GM23338 (cell line): Measurements from ENCODE around the gene TIMP4.

Experiments used
- CREB1 ChIP-seq: fragments of 250-450 bp; sonication (Bioruptor Pico); IDR thresholded peaks from 2 replicates; pipeline ENCODE4 v1.5.0; 2020; ENCODE audit warnings: low read depth, mild to moderate bottlenecking, moderate library complexity
- EZH2 ChIP-seq: fragments of 200-600 bp; sonication (generic); IDR thresholded peaks from one replicate; pipeline ENCODE4 v1.8.0; 2017; ENCODE audit warnings: antibody characterized with exemption, mild to moderate bottlenecking, low read depth; ENCODE audit not compliant: unreplicated experiment
- EZH2phosphoT487 ChIP-seq: fragments of 200-600 bp; sonication (generic); IDR thresholded peaks from one replicate; pipeline ENCODE4 v1.8.1; 2018; ENCODE audit warnings: antibody characterized with exemption; ENCODE audit not compliant: unreplicated experiment
- JUNB ChIP-seq: IDR thresholded peaks from one replicate; pipeline ENCODE4 v1.6.1; 2016; ENCODE audit warnings: antibody characterized with exemption; ENCODE audit not compliant: unreplicated experiment
- POLR2AphosphoS5 ChIP-seq: IDR thresholded peaks from 2 replicates; pipeline ENCODE4 v1.6.1; 2016; ENCODE audit warnings: antibody characterized with exemption, low read depth
- ZNF114 ChIP-seq: fragments of 250-450 bp; sonication (Bioruptor Pico); IDR thresholded peaks from 2 replicates; pipeline ENCODE4 v1.5.0; 2020; ENCODE audit warnings: mild to moderate bottlenecking, moderate library complexity
- ZNF331 ChIP-seq: fragments of 250-450 bp; sonication (Bioruptor Pico); IDR thresholded peaks from 2 replicates; pipeline ENCODE4 v1.5.0; 2020; ENCODE audit warnings: low read depth, mild to moderate bottlenecking, moderate library complexity
- TF ChIP-seq, protein P1 (sequence below), 2 experiments: fragments of 200-600 bp in 1 of 2; sonication (generic) in 1 of 2; conservative IDR thresholded peaks; 2 replicates each; pipeline versions ENCODE4 v1.5.1 to v1.6.1; 2016 to 2017; ENCODE audit warnings: antibody characterized with exemption in 2 of 2, low read depth in 2 of 2, mild to moderate bottlenecking in 2 of 2, moderate library complexity in 1 of 2
- TF ChIP-seq, protein P2 (sequence below): IDR thresholded peaks from one replicate; pipeline ENCODE4 v1.6.1; 2018; ENCODE audit warnings: antibody characterized with exemption; ENCODE audit not compliant: unreplicated experiment
- TF ChIP-seq, protein P3 (sequence below): fragments of 250-450 bp; sonication (Bioruptor Pico); IDR thresholded peaks from 2 replicates; pipeline ENCODE4 v1.5.0; 2020; ENCODE audit warnings: mild to moderate bottlenecking, moderate library complexity

DNA sequence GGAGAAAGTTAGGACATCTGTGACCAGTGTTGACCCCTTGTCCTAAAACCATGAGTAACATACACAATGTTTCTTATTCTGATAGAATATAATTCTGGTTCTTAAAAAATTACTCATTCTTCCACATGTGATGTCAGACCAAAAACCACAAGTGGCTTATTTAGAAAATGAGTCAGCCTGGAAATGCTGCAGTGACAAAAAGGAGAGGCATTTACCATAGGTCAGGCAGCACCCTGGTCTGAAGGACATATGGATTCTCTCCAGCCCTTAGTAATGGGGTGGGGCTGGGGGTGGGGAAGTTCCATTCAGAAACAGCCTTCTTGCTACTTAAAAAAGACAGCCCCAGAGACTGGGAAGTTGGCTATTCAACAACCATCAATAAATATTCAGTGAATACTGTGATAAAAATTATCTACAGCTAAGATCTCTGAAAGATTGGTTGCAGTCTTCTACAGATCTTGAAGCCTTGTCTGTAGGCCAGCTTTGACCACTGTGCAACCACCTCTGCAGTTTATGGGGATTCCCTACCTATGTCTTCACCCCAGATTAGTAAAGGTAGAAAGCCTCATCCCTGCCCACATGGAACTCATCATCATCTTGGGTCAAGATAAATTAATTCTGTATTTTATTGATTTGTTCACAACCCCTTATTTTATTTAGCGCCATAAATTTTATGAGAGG is 34.9 kb upstream of the TIMP4 start:
- TF ChIP-seq, protein P1, sequence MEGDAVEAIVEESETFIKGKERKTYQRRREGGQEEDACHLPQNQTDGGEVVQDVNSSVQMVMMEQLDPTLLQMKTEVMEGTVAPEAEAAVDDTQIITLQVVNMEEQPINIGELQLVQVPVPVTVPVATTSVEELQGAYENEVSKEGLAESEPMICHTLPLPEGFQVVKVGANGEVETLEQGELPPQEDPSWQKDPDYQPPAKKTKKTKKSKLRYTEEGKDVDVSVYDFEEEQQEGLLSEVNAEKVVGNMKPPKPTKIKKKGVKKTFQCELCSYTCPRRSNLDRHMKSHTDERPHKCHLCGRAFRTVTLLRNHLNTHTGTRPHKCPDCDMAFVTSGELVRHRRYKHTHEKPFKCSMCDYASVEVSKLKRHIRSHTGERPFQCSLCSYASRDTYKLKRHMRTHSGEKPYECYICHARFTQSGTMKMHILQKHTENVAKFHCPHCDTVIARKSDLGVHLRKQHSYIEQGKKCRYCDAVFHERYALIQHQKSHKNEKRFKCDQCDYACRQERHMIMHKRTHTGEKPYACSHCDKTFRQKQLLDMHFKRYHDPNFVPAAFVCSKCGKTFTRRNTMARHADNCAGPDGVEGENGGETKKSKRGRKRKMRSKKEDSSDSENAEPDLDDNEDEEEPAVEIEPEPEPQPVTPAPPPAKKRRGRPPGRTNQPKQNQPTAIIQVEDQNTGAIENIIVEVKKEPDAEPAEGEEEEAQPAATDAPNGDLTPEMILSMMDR (conservative IDR thresholded peaks at IDR 0.05; ENCODE audit: low read depth in 2 of 2), result no peak
- TF ChIP-seq, protein P2, sequence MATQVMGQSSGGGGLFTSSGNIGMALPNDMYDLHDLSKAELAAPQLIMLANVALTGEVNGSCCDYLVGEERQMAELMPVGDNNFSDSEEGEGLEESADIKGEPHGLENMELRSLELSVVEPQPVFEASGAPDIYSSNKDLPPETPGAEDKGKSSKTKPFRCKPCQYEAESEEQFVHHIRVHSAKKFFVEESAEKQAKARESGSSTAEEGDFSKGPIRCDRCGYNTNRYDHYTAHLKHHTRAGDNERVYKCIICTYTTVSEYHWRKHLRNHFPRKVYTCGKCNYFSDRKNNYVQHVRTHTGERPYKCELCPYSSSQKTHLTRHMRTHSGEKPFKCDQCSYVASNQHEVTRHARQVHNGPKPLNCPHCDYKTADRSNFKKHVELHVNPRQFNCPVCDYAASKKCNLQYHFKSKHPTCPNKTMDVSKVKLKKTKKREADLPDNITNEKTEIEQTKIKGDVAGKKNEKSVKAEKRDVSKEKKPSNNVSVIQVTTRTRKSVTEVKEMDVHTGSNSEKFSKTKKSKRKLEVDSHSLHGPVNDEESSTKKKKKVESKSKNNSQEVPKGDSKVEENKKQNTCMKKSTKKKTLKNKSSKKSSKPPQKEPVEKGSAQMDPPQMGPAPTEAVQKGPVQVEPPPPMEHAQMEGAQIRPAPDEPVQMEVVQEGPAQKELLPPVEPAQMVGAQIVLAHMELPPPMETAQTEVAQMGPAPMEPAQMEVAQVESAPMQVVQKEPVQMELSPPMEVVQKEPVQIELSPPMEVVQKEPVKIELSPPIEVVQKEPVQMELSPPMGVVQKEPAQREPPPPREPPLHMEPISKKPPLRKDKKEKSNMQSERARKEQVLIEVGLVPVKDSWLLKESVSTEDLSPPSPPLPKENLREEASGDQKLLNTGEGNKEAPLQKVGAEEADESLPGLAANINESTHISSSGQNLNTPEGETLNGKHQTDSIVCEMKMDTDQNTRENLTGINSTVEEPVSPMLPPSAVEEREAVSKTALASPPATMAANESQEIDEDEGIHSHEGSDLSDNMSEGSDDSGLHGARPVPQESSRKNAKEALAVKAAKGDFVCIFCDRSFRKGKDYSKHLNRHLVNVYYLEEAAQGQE, result no peak
- TF ChIP-seq EZH2 (no peak), EZH2phosphoT487 (no peak), POLR2AphosphoS5 (no peak), ZNF331 (CRISPR knock-in tag) (no peak), JUNB (no peak), CREB1 (no peak), ZNF114 (no peak)
- TF ChIP-seq, protein P3, sequence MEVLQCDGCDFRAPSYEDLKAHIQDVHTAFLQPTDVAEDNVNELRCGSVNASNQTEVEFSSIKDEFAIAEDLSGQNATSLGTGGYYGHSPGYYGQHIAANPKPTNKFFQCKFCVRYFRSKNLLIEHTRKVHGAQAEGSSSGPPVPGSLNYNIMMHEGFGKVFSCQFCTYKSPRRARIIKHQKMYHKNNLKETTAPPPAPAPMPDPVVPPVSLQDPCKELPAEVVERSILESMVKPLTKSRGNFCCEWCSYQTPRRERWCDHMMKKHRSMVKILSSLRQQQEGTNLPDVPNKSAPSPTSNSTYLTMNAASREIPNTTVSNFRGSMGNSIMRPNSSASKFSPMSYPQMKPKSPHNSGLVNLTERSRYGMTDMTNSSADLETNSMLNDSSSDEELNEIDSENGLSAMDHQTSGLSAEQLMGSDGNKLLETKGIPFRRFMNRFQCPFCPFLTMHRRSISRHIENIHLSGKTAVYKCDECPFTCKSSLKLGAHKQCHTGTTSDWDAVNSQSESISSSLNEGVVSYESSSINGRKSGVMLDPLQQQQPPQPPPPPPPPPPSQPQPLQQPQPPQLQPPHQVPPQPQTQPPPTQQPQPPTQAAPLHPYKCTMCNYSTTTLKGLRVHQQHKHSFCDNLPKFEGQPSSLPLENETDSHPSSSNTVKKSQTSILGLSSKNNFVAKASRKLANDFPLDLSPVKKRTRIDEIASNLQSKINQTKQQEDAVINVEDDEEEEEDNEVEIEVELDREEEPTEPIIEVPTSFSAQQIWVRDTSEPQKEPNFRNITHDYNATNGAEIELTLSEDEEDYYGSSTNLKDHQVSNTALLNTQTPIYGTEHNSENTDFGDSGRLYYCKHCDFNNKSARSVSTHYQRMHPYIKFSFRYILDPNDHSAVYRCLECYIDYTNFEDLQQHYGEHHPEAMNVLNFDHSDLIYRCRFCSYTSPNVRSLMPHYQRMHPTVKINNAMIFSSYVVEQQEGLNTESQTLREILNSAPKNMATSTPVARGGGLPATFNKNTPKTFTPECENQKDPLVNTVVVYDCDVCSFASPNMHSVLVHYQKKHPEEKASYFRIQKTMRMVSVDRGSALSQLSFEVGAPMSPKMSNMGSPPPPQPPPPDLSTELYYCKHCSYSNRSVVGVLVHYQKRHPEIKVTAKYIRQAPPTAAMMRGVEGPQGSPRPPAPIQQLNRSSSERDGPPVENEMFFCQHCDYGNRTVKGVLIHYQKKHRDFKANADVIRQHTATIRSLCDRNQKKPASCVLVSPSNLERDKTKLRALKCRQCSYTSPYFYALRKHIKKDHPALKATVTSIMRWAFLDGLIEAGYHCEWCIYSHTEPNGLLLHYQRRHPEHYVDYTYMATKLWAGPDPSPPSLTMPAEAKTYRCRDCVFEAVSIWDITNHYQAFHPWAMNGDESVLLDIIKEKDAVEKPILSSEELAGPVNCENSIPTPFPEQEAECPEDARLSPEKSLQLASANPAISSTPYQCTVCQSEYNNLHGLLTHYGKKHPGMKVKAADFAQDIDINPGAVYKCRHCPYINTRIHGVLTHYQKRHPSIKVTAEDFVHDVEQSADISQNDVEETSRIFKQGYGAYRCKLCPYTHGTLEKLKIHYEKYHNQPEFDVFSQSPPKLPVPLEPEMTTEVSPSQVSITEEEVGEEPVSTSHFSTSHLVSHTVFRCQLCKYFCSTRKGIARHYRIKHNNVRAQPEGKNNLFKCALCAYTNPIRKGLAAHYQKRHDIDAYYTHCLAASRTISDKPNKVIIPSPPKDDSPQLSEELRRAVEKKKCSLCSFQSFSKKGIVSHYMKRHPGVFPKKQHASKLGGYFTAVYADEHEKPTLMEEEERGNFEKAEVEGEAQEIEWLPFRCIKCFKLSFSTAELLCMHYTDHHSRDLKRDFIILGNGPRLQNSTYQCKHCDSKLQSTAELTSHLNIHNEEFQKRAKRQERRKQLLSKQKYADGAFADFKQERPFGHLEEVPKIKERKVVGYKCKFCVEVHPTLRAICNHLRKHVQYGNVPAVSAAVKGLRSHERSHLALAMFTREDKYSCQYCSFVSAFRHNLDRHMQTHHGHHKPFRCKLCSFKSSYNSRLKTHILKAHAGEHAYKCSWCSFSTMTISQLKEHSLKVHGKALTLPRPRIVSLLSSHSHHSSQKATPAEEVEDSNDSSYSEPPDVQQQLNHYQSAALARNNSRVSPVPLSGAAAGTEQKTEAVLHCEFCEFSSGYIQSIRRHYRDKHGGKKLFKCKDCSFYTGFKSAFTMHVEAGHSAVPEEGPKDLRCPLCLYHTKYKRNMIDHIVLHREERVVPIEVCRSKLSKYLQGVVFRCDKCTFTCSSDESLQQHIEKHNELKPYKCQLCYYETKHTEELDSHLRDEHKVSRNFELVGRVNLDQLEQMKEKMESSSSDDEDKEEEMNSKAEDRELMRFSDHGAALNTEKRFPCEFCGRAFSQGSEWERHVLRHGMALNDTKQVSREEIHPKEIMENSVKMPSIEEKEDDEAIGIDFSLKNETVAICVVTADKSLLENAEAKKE, result no peak
